Pancreas (tissue), 10 donors: Measurements from ENCODE around the gene PIAS4. TPM values are rescaled to one million over a fixed set of nuclear protein-coding genes. Genes with fewer than 3 reads are reported as not detected.
A peak's percentile ranks its signal among the peaks of the same experiment; 100 is the strongest.

Experiments
- ATAC-seq, 4 donors: fragments of 200-7000 bp; cut with Tn5 transposase; one replicate each; pipeline versions ENCODE4 v1.8.0 to v1.9.1; 2020; ENCODE audit warnings: mild to moderate bottlenecking in 4 of 4, moderate library complexity in 4 of 4
- DNase-seq, 6 donors: peaks; one replicate each; pipeline ENCODE4 v3.0.0-alpha.2; 2020
- FAIRE-seq: peaks from 2 replicates; lab custom pipeline; 2012; peaks lifted over from hg19 to GRCh38; lab: Jason Lieb, UNC
- H3K27ac ChIP-seq, 4 donors: fragments of 200-600 bp; sonication (generic); 1 replicate in 3 of 4; 2 replicates in 1 of 4; pipeline versions ENCODE4 v1.5.0 to v1.8.0; 2020
- H3K27me3 ChIP-seq, 4 donors: fragments of 200-600 bp; one replicate each; pipeline ENCODE4 v1.8.0; 2021
- H3K36me3 ChIP-seq, 3 donors: fragments of 200-600 bp; sonication (generic) in 1 of 3; one replicate each; pipeline versions ENCODE4 v1.5.0 to v1.8.0; 2020 to 2021
- H3K4me1 ChIP-seq, 3 donors: fragments of 200-600 bp; one replicate each; pipeline ENCODE4 v1.8.0; 2021
- H3K4me3 ChIP-seq, 4 donors: fragments of 200-600 bp; sonication (generic) in 2 of 4; one replicate each; pipeline versions ENCODE4 v1.5.0 to v1.8.0; 2020 to 2021
- H3K9me3 ChIP-seq, 4 donors: fragments of 200-600 bp; one replicate each; pipeline ENCODE4 v1.8.0; 2021
- CTCF ChIP-seq, 4 donors: fragments of 200-600 bp; sonication (generic) in 3 of 4; IDR thresholded peaks; one replicate each; pipeline versions ENCODE4 v1.5.0 to v1.8.0; 2021; ENCODE audit warnings: antibody characterized with exemption in 4 of 4
- WGBS, 2 donors: extraction: QIAGEN DNeasy Blood & Tissue Kit; methylation state at CpG; one replicate each; pipeline ENCODE4 v1.1.7; 2013; 5-methylcytosine and 5-hydroxymethylcytosine counted together
- intact Hi-C, 3 donors: fragments of 100-400 bp; cut with DNase I; formaldehyde crosslinking; loops; one replicate each; pipeline versions ENCODE4 v1.11.1 to v1.14.2; 2022
- polyA plus RNA-seq, 2 donors: library from polyadenylated mRNA; stranded (reverse); fragments of 200-250 nt; gene quantifications; one replicate each; pipeline ENCODE4 v1.2.3, GENCODE V29; 2013
- total RNA-seq, 6 donors: library from RNA; stranded (reverse); fragmentation: NEBNext Ultra II Directional in 4 of 6; extraction: Animal tissue kit (Norgen Biotek cat#: 25700) in 4 of 6; gene quantifications; one replicate each; pipeline versions ENCODE4 v1.2.1 to v1.2.4, GENCODE V29; 2021 to 2023
- donor health status: healthy with polysubstance abuse.
- donor health status: DM: no; HTN: no; CAD: no; lungs with moderate emphysema.
- donor health status: DM: no; HTN: no; CAD: no.
- donor health status: control.
- donor health status: control.
- donor health status: Bipolar disorder and iron deficiency.
- donor health status: DM: yes; HTN: yes; CAD: no.
- donor health status: DM: no; HTN: no; CAD: no.
- donor health status: DM: no; HTN: no; CAD: no.
- donor health status: DM: yes; HTN: yes; CAD: no.

Gene PIAS4
- total and polyA plus RNA-seq, 8 donors: 12.8 to 25.3 (median 15.4) TPM

GRCh38 chr19:4012092-4012974 is 4.8 kb downstream of the PIAS4 start:
- H3K4me1 ChIP-seq: peaks cover 31 to 69% (median 63%) of the 10 kb centered on the region in 3 donors
- DNase-seq: peak; percentile 69 to 83 (median 76)
- H3K27ac ChIP-seq: peak overlapping the region; percentile 23 to 82 (median 61)
- 29 to 38% methylated on average over 27 of the region's 27 CpGs for WGBS, 2 donors
- no peaks in the 10 kb centered on the region for H3K27me3 ChIP-seq
- FAIRE-seq: no peak
- TF ChIP-seq CTCF (IDR thresholded peaks at IDR 0.05): no peak
- peaks cover 0 to 9% (median 2%) of the 10 kb centered on the region in 3 donors for H3K36me3 ChIP-seq
- intact Hi-C loops: no loop called here
- ATAC-seq: peak; percentile 41 to 64 (median 54)
- no peaks in the 10 kb centered on the region for H3K9me3 ChIP-seq
- H3K4me3 ChIP-seq: no peak overlapping the region

- WGBS, 2 donors: 88 to 91% methylated on average over 33 of the region's 33 CpGs
- TF ChIP-seq CTCF (IDR thresholded peaks at IDR 0.05): no peak
- Histone ChIP-seq H3K4me1 (peaks cover 31 to 69% (median 63%) of the 10 kb centered on the region in 3 donors), H3K36me3 (peaks cover 0 to 9% (median 2%) of the 10 kb centered on the region in 3 donors), H3K4me3 (no peak overlapping the region), H3K9me3 (no peaks in the 10 kb centered on the region), H3K27ac (peak overlapping the region; percentile 23 to 82 (median 61)), H3K27me3 (no peaks in the 10 kb centered on the region)
- intact Hi-C loops: no loop called here
- ATAC-seq (no peak), FAIRE-seq (no peak), DNase-seq (peak in 2 of 6 donors; percentile 19 to 42)
These were observed 5.6 kb downstream of the PIAS4 start for GRCh38 chr19:4012975-4013634.

- no peak for FAIRE-seq
These were observed 6.5 kb downstream of the PIAS4 start for GRCh38 chr19:4013886-4014540.

More at GRCh38 chr19:4013886-4014540, 6.5 kb downstream of the PIAS4 start:
- ATAC-seq: no peak
- TF ChIP-seq CTCF (IDR thresholded peaks at IDR 0.05): no peak
- H3K4me3 ChIP-seq: no peak overlapping the region
- peaks cover 0 to 9% (median 2%) of the 10 kb centered on the region in 3 donors for H3K36me3 ChIP-seq
- WGBS, 2 donors: 89 to 95% methylated on average over 18 to 20 of the region's 20 CpGs
- H3K27me3 ChIP-seq: no peaks in the 10 kb centered on the region
- peak in 2 of 6 donors; percentile 52 to 72 for DNase-seq
- peak overlapping the region in 1 of 4 donors; percentile 80 for H3K27ac ChIP-seq
- H3K4me1 ChIP-seq: peaks cover 31 to 64% (median 60%) of the 10 kb centered on the region in 3 donors
- intact Hi-C loops: no loop called here
- no peaks in the 10 kb centered on the region for H3K9me3 ChIP-seq
